Measurements from ENCODE around the gene MEIS1.

MEIS1 gene

GRCh38 chr2:66522611-66523376, 87.9 kb downstream of the MEIS1 start:
- no peak for TF ChIP-seq CTCF (IDR thresholded peaks at IDR 0.05; ENCODE audit: insufficient read depth, low read length, poor library complexity, severe bottlenecking)
- DNase-seq (ENCODE audit: extremely low read depth, insufficient read length), result no peak
- no peak overlapping the region for H3K4me3 ChIP-seq (replicated peaks; ENCODE audit: low read depth, low read length)
- H3K27me3 ChIP-seq (replicated peaks; ENCODE audit: control insufficient read depth, insufficient read depth, low read length), result no peaks in the 10 kb centered on the region
- no peaks in the 10 kb centered on the region for H3K36me3 ChIP-seq (ENCODE audit: control insufficient read depth, insufficient read depth, low read length)

- DNase-seq (ENCODE audit: extremely low read depth, insufficient read length), result no peak
- Histone ChIP-seq H3K27me3 (replicated peaks; ENCODE audit: control insufficient read depth, insufficient read depth, low read length) (no peaks in the 10 kb centered on the region), H3K4me3 (replicated peaks; ENCODE audit: low read depth, low read length) (no peak overlapping the region), H3K36me3 (ENCODE audit: control insufficient read depth, insufficient read depth, low read length) (no peaks in the 10 kb centered on the region)
- TF ChIP-seq CTCF (IDR thresholded peaks at IDR 0.05; ENCODE audit: insufficient read depth, low read length, poor library complexity, severe bottlenecking), result no peak
Observed at GRCh38 chr2:66523377-66523969, 88.5 kb downstream of the MEIS1 start.

- H3K27me3 ChIP-seq (replicated peaks; ENCODE audit: control insufficient read depth, insufficient read depth, low read length), result no peaks in the 10 kb centered on the region
- H3K4me3 ChIP-seq (replicated peaks; ENCODE audit: low read depth, low read length), result no peak overlapping the region
- TF ChIP-seq CTCF (IDR thresholded peaks at IDR 0.05; ENCODE audit: insufficient read depth, low read length, poor library complexity, severe bottlenecking), result no peak
- no peaks in the 10 kb centered on the region for H3K36me3 ChIP-seq (ENCODE audit: control insufficient read depth, insufficient read depth, low read length)
- DNase-seq (ENCODE audit: extremely low read depth, insufficient read length), result no peak
Observed at GRCh38 chr2:66523990-66524389, 89.1 kb downstream of the MEIS1 start.

GRCh38 chr2:66525606-66526005, 90.7 kb downstream of the MEIS1 start:
- H3K27me3 ChIP-seq (replicated peaks; ENCODE audit: control insufficient read depth, insufficient read depth, low read length), result no peaks in the 10 kb centered on the region
- no peak overlapping the region for H3K4me3 ChIP-seq (replicated peaks; ENCODE audit: low read depth, low read length)
- no peaks in the 10 kb centered on the region for H3K36me3 ChIP-seq (ENCODE audit: control insufficient read depth, insufficient read depth, low read length)
- no peak for DNase-seq (ENCODE audit: extremely low read depth, insufficient read length)
- no peak for TF ChIP-seq CTCF (IDR thresholded peaks at IDR 0.05; ENCODE audit: insufficient read depth, low read length, poor library complexity, severe bottlenecking)

GRCh38 chr2:66526180-66526579, 91.3 kb downstream of the MEIS1 start:
- Histone ChIP-seq H3K4me3 (replicated peaks; ENCODE audit: low read depth, low read length) (no peak overlapping the region), H3K36me3 (ENCODE audit: control insufficient read depth, insufficient read depth, low read length) (no peaks in the 10 kb centered on the region), H3K27me3 (replicated peaks; ENCODE audit: control insufficient read depth, insufficient read depth, low read length) (no peaks in the 10 kb centered on the region)
- TF ChIP-seq CTCF (IDR thresholded peaks at IDR 0.05; ENCODE audit: insufficient read depth, low read length, poor library complexity, severe bottlenecking), result no peak
- DNase-seq (ENCODE audit: extremely low read depth, insufficient read length), result no peak

Measured in GM06990 (cell line).